SKM-1 (cell line): ENCODE data around the gene MB21D2.

ENCODE experiments used
- DNase-seq: peaks from one replicate; lab custom pipeline; 2025; ENCODE audit not compliant: unreplicated experiment; lab: John Stamatoyannopoulos, UW

MB21D2 gene

GRCh38 chr3:192840143-192840836 is 77.4 kb downstream of the MB21D2 start:
- no peak for DNase-seq

GRCh38 chr3:192835818-192836815 is 81.5 kb downstream of the MB21D2 start:
- no peak for DNase-seq

- no peak for DNase-seq
Observed at GRCh38 chr3:192834428-192834827, 83.2 kb downstream of the MB21D2 start.

- DNase-seq, result no peak
Observed at GRCh38 chr3:192833177-192833890, 84.3 kb downstream of the MB21D2 start.

- no peak for DNase-seq
Observed at GRCh38 chr3:192831801-192832347, 85.8 kb downstream of the MB21D2 start.

GRCh38 chr3:192831111-192831644 is 86.5 kb downstream of the MB21D2 start:
- no peak for DNase-seq

- no peak for DNase-seq
Observed at GRCh38 chr3:192830291-192831110, 87.2 kb downstream of the MB21D2 start.

GRCh38 chr3:192827863-192828594 is 89.6 kb downstream of the MB21D2 start:
- no peak for DNase-seq

GRCh38 chr3:192827208-192827607 is 90.4 kb downstream of the MB21D2 start:
- no peak for DNase-seq

GRCh38 chr3:192826214-192827006 is 91.2 kb downstream of the MB21D2 start:
- DNase-seq, result no peak

GRCh38 chr3:192825657-192826200 is 91.9 kb downstream of the MB21D2 start:
- DNase-seq, result peak; percentile 49

- no peak for DNase-seq
Observed at GRCh38 chr3:192825216-192825615, 92.4 kb downstream of the MB21D2 start.

- no peak for DNase-seq
Observed at GRCh38 chr3:192824313-192824712, 93.3 kb downstream of the MB21D2 start.

- no peak for DNase-seq
Observed at GRCh38 chr3:192821161-192821560, 96.5 kb downstream of the MB21D2 start.

- DNase-seq, result no peak
Observed at GRCh38 chr3:192820161-192820560, 97.5 kb downstream of the MB21D2 start.

GRCh38 chr3:192819001-192819569 is 98.6 kb downstream of the MB21D2 start:
- DNase-seq, result no peak

GRCh38 chr3:192818126-192818525 is 99.5 kb downstream of the MB21D2 start:
- DNase-seq, result no peak

- DNase-seq, result no peak
Observed at GRCh38 chr3:192817506-192817905, 100.2 kb downstream of the MB21D2 start.
